AML-193 (cell line): Measurements from ENCODE around the gene NAGS.
"Not testable (repeated sequence)": the region's sequence is repeated elsewhere in the genome, so short reads cannot be mapped to it uniquely, and the experiment has no call there.

Source experiments
- DNase-seq, 2 experiments: peaks; one replicate each; lab custom pipeline; 2025; lab: John Stamatoyannopoulos, UW

Gene NAGS, protein sequence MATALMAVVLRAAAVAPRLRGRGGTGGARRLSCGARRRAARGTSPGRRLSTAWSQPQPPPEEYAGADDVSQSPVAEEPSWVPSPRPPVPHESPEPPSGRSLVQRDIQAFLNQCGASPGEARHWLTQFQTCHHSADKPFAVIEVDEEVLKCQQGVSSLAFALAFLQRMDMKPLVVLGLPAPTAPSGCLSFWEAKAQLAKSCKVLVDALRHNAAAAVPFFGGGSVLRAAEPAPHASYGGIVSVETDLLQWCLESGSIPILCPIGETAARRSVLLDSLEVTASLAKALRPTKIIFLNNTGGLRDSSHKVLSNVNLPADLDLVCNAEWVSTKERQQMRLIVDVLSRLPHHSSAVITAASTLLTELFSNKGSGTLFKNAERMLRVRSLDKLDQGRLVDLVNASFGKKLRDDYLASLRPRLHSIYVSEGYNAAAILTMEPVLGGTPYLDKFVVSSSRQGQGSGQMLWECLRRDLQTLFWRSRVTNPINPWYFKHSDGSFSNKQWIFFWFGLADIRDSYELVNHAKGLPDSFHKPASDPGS

DNA sequence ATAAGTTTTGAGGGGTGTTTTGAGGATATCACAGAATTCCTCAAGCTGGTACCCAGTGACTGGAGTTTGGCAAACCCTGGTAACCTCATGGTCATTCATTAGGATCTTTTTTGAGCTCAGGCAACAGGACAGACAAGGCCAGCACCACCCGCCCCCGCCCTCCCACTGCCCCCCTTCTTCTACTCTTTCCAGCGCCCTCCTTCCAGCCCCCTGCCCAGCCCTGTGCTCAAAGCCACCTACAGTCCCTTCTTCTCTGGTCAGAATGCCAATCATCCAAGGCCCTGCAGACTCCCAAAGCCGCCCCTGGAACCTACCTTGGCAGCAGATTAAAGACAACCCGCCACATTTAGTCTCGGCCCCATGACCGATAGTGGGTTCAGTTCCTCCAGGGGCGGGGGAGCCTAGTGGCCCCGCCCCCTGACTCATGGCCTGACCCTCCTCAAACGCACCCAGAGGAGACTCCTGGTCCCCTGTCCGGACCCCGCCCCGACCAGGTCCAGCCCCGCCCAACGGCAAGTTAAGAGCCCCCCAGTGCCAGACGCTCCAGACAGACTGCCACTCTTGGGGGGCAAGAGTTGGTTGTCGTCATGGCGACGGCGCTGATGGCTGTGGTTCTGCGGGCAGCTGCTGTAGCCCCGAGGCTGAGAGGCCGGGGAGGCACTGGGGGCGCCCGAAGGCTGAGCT lies at the start of gene NAGS:
Gene NAGS, plus strand, starts transcription at position 546 of the 684 bp plus-strand sequence. Its CDS starts 42 bp downstream, at position 588.
- DNase-seq, result no peak

DNA sequence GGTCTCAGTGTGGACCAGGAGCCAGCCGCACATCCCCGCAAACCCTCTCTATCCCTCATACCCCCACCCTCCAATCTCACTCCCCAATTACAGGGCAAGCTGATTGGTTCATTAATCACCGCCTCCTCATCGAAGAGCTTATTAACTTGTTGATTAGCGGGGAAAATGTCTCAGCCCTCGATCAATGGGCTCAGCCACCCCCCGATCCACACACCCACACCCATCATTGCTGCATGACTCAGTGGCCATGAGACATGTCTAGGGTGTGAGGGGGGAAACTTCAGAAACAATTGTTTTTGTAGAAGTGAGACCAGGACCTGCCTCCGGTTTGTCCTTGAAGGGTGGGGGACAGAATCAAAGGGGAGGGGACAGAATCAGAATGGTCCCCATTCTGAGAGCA lies 48.2 kb upstream of the NAGS start:
- DNase-seq, result no peak

DNA sequence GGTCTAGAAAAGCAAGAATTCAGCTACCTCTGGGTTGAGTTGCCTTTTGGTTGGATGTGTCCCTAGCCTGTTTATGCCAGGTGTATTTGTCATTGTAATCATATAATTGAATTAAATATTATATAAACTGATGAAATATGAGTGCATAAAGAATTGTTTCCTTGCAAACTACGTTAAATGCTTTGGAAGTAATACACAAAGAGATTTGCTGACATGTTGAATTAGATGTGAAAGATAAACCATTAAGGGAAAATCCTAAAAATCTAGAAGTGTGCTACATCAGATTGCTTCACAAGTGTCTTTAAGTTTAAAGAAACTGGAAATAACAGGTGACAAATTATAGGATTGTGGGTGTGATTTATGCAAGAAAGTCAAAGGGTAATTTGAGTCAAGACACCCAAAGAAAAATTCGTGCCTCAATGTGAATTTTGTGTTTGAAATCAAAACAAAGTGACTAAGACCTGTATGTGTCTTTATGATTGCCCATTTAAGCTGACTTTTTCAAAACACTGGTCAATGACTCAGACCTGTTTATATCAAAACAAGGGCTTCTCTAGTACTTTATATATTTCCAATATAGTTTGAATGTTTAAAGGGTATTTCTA lies 45.6 kb upstream of the NAGS start:
- DNase-seq, result no peak

DNA sequence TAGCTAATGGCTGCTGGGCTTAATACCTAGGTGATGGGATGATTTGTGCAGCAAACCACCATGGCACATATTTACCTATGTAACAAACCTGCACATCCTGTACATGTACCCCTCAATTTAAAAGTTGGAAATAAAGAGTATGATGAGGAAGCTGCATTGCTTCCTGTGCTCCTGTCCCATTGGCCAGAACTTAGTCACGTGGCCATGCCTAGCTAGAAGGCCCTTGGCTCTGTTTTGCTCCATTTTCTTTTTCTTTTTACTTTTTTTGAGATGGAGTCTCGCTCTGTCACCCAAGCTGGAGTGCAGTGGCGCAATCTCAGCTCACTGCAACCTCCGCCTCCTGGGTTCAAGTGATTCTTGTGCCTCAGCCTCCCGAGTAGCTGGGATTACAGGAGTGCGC lies 43.1 kb upstream of the NAGS start:
- DNase-seq, result not testable (repeated sequence)

DNA sequence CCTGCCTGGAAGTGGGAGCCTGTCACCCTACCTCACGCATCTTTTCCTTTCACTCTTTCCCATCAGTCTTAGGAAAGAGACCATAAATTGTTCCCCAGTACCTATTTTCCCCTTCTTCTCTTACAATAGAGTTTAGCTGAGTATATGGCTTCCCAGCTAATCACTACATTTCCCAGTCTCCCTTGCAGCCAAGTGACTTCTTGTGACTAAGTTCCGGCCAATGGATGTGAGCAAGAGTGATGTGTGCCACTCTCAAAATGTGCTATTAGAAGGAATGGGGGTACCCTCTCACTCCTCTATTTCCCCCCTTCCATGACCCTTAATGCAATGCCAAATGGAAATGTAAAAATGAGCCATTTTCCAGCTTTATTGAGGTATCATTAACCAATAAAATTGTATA lies 42.5 kb upstream of the NAGS start:
- no peak for DNase-seq

DNA sequence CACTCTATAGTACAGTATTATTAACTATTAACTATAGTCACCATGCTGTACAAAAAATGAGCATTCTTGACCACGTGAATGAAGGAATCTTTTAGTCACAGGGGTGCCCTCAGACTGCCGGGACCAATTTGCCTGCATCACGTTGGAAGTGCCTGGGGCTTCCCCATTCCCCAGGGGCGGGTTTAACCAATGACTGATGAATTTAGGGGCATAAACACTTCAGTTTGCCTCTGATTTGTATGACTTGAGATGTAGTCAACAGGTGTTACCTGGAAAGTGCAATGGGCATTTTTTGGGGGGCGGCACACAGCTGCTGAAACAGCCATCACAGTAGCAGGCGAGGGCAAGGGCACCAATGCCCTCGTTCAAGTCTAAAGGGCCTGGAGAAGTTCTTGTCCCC lies 41.9 kb upstream of the NAGS start:
- DNase-seq, result no peak

DNA sequence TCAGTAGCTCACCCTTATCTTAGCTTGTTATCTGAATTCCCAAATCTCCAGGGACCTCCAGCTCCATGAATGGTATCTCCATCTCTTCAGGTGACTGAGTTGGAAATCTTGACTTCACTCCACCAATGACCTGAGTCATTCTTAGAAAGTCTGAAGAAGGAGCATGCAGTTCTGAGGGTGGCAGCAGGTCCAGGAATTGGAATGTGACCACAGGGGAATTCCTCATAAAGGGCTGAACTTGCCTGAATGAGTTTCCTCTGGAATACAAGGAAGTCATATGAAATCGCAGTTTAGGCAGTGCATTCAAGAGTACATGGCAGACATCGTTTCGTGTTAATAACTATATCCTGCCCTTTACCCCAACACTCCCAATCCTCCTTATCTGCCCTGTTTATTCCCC lies 38.1 kb upstream of the NAGS start:
- DNase-seq, result no peak

DNA sequence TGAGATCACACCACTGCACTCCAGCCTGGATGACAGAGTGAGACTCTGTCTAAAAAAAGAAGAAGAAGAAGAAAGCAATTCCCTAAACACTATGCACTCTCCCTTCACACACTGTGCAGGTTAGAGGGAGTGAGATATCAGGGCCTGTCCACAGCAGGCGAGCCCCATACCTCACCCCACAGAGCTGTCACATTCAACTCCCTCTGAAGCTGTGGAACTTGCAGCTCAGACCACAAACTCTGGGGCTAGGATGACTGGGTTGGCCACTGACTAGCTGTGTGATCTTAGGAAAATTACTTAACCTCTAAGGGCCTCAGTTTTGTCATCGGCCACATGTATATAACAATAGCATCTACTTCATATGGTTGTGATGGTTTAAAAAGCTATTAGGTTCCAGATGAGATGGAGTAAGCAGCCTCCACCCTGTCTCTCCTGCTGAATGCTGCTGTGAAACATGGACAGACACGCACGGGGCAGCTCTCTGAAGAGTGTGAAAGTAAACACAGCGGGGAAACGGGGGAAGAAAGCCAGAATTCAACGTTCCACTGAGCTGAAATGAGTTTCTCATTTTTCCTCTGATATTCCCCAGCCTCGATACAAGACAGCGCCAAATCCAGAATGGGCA lies 37.1 kb upstream of the NAGS start:
- no peak for DNase-seq

DNA sequence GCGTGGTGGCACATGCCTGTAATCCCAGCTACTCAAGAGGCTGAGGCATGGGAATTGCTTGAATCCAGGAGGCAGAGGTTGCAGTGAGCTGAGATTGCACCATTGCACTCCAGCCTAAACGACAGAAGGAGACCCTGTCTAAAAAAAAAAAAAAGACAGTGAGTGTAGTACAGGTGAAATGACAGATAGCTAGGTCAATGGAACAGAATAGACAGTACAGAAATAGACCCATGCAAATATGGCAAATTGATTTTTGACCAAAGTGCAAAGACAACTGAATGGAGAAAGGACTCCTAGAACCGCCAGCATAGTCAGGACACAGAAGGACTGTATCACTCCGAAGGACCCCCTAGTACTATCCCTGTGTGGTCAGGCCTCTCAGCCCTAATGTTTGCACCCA lies 34.1 kb upstream of the NAGS start:
- DNase-seq, result no peak

DNA sequence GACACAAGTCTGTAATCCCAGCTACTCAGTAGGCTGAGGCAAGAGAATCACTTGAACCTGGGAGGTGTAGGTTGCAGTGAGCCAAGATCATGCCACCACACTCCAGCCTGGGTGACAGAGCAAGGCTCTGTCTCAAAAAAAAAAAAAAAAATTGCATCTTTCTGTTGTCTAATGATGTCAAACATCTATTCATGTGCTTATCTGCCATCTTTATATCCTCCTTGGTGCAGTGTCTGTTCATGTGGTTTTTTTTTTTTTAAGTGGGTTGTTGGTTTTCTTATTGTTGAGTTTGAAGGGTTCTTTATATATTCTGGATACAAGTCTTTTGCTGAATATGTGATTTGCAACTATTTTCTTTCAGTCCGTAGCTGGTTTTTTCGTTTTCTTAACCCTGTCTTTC lies 33.0 kb upstream of the NAGS start:
- not testable (repeated sequence) for DNase-seq

DNA sequence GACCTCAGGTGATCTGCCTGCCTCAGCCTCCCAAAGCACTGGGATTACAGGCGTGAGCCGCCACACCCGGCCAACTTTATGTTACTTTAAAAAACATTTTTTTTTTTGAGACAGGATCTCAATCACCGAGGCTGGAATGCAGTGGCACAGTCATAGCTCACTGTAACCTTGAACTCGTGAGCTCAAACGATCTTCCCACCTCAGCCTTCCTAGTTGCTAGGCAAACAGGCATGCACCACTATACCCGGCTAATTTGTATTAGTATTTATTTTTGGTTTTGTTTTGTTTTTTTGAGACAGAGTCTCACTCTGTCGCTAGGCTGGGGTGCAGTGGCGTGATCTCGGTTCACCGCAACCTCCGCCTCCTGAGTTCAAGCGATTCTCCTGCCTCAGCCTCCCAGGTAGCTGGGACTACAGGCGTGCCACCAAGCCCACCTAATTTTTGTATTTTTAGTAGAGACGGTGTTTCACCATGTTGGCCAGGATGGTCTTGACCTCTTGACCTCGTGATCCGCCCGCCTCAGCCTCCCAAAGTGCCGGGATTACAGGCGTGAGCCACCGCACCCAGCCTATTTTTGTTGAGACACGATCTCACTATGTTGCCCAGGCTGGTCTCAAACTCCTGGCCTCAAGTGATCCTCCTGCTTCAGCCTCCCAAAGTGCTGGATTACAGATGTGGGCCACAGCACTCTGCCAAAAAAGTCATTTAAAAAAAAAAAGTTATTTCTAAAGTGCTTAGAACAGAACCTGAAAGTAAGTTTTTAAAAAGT lies 31.8 kb upstream of the NAGS start:
- DNase-seq, result not testable (repeated sequence)

DNA sequence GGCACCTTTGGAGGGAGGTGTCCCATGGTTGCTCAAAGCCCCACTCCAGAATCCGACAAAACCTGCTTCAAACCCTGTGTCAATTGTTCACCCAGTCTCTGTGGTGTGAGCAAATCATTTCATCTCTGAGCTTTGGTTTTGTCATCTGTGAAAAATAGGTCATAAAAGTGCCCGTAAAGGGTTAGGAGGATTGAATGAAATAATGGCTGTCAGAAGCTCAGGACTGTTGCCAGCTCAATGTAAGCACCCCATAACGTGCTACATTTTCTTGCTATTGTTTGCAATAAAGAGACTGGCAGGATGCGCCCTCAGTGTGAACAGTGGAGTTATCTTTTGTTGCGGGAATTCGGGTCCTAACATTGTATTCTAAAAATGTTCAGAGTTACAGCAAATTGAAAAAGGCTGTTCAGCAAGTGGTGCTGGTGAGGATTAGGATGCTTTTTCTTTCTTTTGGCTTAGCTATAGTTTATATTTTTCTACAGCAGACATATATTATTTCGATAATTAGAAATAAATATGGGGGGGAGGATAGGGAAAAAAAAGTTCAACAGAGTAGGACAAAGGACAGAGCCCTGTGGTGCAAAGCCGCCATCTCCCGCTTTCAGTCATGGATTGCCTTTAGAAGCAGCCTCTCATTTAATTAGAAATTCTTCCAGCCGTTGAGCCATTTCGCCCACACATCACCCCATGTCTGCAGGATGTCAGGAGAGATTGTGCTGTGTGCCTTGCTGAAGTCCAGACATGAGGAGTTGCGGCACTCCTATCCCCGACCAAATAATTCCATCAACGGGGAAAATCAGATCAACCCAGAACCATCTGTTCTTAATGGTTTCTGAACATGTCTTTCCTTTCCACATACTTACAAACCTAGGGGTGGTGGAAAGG lies 29.8 kb upstream of the NAGS start:
- no peak for DNase-seq

DNA sequence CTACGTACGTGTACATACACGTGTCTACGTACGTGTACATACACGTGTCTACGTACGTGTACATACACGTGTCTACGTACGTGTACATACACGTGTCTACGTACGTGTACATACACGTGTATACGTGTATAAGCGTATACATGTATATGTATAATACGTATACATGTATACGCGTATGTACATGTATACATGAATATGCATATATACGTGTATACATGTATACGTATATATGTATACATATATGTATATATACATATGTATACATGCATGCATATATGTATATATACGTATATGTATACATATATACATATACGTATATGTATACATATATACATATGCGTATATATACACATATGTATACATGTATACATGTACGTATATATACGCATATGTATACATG lies 28.5 kb upstream of the NAGS start:
- DNase-seq, result no peak

DNA sequence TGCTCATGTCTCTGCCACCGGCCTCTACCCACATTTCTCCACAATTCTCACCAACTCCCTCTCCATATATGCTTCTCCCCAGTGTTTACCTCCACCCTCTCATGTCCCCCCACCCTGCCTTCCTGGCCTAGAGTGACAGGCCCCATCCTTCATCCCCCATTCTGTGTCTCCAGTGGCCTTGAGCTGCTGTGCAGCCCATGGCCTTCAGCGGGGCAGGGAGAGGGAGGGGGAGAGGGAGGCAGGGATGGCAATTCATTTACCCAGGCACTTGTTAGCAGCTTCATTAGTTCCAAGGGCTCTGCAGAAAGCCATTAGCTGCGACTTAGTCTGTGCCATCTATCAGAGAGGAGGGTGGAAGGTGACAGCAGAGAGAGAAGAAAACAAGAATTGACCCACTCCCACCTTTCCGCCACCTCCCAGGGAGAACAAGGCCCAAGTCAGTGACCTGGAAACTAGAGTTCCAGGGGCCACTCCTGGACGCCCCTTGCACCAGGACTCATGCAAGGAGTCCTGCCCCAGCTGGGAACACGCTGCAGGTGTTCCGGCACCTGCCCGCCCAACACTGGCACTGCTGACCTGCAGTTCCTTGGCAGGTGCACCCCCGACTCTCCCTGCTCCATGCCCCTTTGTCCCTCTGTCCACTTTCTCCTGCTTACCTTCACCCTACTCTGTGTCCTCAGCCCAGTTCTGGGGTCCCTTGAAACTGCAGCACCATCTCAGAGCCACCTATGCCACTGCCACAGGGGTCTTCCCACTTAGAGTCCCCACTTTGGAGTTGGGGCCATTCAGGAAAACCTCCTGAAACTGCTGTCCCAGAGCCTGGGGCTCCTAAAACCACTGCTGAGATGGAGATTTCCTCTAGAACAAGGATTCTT lies 27.2 kb upstream of the NAGS start:
- no peak for DNase-seq

DNA sequence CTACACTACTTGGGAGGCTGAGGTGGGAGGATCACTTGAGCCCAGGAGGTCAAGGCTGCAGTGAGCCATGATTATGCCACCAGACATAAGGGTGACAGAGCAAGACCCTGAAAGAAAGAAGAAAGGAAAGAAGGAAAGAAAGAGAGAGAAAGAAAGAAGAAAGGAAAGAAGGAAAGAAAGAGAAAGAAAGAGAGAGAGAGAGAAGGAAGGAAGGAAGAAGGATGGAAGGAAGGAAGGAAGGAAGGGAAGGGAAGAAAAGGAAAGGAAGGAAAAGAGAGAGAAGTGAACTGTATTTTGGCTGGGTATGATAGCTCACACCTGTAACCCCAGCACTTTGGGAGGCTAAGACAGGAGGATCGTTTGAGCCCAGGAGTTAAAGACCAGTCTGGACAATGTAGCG lies 26.3 kb upstream of the NAGS start:
- DNase-seq, result no peak

DNA sequence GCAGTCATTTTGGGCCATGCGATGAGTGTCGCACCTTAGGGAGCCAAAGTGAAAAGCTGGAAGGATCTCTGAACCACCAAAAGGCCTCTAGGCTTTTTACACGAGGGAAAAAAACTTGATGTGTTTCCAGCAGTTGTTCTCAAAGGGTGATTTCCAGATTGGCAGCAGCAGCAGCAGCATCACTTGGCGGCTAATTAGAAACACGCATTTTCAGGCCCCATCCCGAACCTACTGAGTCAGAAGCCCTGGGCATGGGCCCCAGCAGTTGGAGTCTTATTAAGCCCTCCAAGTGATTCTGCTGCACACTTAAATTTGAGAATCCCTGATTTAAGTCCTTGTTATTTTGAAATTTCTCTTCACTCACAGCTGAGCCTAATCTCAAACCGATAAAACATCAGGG lies 25.4 kb upstream of the NAGS start:
- DNase-seq, result no peak

DNA sequence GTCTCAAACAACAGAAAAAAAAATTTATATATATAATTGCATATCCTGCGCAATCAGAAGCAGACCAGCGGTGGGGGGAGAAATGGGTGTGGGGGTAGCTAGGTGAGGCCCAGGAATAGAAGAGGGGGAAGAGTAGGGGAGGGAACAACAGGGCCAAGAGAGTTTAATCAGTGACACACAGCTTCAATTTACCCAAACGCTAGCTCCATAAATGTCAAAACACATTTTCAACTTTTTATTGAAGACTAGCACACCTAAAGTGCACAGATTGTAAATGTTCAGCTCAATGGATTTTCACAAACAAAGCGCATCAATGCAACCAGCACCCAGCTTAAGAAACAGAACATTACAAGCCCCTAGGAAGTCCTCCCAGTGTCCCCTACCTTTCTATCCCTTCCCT lies 24.8 kb upstream of the NAGS start:
- DNase-seq, result no peak

DNA sequence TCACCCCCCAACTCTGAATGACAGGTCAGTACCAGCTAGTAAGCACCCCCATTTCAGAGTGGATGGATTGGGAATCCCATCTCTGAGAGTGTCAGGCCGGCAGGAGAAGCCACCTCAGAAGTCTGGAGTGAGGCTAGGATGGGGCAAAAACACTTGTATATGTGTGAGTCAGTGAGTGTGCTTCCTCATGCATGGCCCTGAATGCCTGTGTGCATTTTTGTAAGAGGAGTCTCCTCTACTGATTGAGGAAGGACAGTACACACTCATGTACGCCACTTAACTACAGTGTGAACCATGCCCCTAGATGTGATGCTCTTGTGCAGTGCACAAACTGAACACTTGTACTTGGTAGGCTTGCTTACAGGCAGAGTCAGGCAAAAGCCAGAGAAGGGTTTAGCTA lies 22.3 kb upstream of the NAGS start:
- no peak for DNase-seq

DNA sequence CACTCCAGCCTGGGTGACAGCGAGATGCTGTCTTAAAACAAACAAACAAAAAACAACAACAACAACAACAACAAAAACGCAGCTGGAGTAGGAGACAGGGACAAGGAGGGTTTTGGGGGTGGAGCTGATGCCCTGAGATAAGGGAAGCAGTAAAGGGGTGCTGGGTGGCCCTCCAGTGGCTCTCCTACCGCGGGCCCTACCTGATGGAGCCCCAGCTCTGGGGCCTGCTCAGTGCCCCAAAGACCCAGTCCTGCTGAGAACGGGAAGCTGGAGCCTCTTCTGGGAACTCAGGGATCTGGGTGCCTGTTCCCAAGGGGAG lies 21.3 kb upstream of the NAGS start:
- DNase-seq, result no peak
